ENCODE data around the gene ARHGAP40. TPM values are rescaled to one million over a fixed set of nuclear protein-coding genes. Genes with fewer than 3 reads are reported as not detected.

The ARHGAP40 gene
- total RNA-seq, 2 experiments from 2014 or later = not detected

DNA sequence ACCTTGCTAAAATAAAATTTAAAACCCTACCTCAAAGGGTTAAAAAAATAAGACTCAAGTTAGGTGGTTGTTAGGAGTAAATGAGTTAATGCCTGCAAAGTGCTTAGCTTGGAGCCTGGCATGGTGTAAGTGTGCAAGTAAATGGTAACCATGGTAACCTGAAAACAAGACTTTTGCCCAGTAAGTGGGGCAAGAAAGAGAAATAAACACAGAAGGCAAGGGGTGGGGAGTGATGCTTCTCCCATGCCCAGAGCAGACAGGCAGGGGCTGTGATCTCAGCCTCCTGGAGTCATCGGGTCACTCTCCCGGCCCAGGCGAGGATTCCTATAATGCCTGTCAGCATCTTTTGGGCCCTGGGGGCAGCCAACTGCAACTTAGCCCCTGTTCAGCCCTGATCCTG, 63.5 kb downstream of the ARHGAP40 start:
- Histone ChIP-seq H3K4me1 (ENCODE audit: insufficient read depth, low read length) (no peaks in the 10 kb centered on the region), H3K9me3 (ENCODE audit: control insufficient read depth in 1 of 2, insufficient read depth in 1 of 2, low read length in 2 of 2) (peaks cover 6 to 10% of the 10 kb centered on the region in 2 experiments), H3K27me3 (ENCODE audit: control insufficient read depth in 1 of 2, insufficient read depth in 2 of 2, low read length in 2 of 2) (peaks cover 33 to 49% of the 10 kb centered on the region in 2 experiments), H3K27ac (ENCODE audit: low read depth in 1 of 2, low read length in 2 of 2) (no peak overlapping the region), H3K4me3 (ENCODE audit: low read length) (no peak overlapping the region), H3K36me3 (ENCODE audit: insufficient read depth, low read length) (no peaks in the 10 kb centered on the region)
- Mint-ChIP-seq H3K4me3 (no peak overlapping the region), H3K36me3 (ENCODE audit: low read depth) (no peaks in the 10 kb centered on the region), H3K9me3 (no peaks in the 10 kb centered on the region), H3K4me1 (ENCODE audit: low read depth) (no peaks in the 10 kb centered on the region), H3K27me3 (peaks cover 69% of the 10 kb centered on the region), H3K27ac (no peak overlapping the region)
- CTCF ChIA-PET = no interaction called here
- DNase-seq (no peak), ATAC-seq (ENCODE audit: poor library complexity) (no peak)
- intact Hi-C loops (cut with DNase I, micrococcal nuclease) = no loop called here
- TF ChIP-seq, protein P1, sequence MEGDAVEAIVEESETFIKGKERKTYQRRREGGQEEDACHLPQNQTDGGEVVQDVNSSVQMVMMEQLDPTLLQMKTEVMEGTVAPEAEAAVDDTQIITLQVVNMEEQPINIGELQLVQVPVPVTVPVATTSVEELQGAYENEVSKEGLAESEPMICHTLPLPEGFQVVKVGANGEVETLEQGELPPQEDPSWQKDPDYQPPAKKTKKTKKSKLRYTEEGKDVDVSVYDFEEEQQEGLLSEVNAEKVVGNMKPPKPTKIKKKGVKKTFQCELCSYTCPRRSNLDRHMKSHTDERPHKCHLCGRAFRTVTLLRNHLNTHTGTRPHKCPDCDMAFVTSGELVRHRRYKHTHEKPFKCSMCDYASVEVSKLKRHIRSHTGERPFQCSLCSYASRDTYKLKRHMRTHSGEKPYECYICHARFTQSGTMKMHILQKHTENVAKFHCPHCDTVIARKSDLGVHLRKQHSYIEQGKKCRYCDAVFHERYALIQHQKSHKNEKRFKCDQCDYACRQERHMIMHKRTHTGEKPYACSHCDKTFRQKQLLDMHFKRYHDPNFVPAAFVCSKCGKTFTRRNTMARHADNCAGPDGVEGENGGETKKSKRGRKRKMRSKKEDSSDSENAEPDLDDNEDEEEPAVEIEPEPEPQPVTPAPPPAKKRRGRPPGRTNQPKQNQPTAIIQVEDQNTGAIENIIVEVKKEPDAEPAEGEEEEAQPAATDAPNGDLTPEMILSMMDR (IDR thresholded peaks at IDR 0.05) = no peak
- POLR2A ChIA-PET = no interaction called here

GRCh38 chr20:38665506-38666285, 64.1 kb downstream of the ARHGAP40 start:
- POLR2A ChIA-PET = no interaction called here

GRCh38 chr20:38667417-38667956, 65.9 kb downstream of the ARHGAP40 start:
- no peak overlapping the region for H3K4me3 Mint-ChIP-seq
- ATAC-seq (ENCODE audit: poor library complexity) (no peak), DNase-seq (no peak)
- Histone ChIP-seq H3K27ac (ENCODE audit: low read depth in 1 of 2, low read length in 2 of 2) (no peak overlapping the region), H3K27me3 (ENCODE audit: control insufficient read depth in 1 of 2, insufficient read depth in 2 of 2, low read length in 2 of 2) (peaks cover 45 to 66% of the 10 kb centered on the region in 2 experiments), H3K4me3 (ENCODE audit: low read length) (no peak overlapping the region), H3K9me3 (ENCODE audit: control insufficient read depth in 1 of 2, insufficient read depth in 1 of 2, low read length in 2 of 2) (peaks cover 6 to 10% of the 10 kb centered on the region in 2 experiments), H3K4me1 (ENCODE audit: insufficient read depth, low read length) (no peaks in the 10 kb centered on the region), H3K36me3 (ENCODE audit: insufficient read depth, low read length) (no peaks in the 10 kb centered on the region)
- H3K27me3 Mint-ChIP-seq = peaks cover 76% of the 10 kb centered on the region
- ChIA-PET CTCF (interaction anchor here (1.0 kb wide), 1 partner anchor 9 kb away, joined by 3 read pairs; no protein-coding TSS in a partner anchor), POLR2A (no interaction called here)
- no peaks in the 10 kb centered on the region for H3K36me3 Mint-ChIP-seq (ENCODE audit: low read depth)
- intact Hi-C loops (cut with DNase I, micrococcal nuclease) = no loop called here
- no peaks in the 10 kb centered on the region for H3K4me1 Mint-ChIP-seq (ENCODE audit: low read depth)
- no peaks in the 10 kb centered on the region for H3K9me3 Mint-ChIP-seq
- H3K27ac Mint-ChIP-seq = no peak overlapping the region
- TF ChIP-seq, protein P1 (IDR thresholded peaks at IDR 0.05) = no peak

More at GRCh38 chr20:38665506-38666285, 64.1 kb downstream of the ARHGAP40 start:
- TF ChIP-seq, protein P1 (IDR thresholded peaks at IDR 0.05) = no peak
- CTCF ChIA-PET = interaction anchor here (0.5 kb wide), 1 partner anchor 328 kb away, joined by 3 read pairs; no protein-coding TSS in a partner anchor
- Mint-ChIP-seq H3K4me3 (no peak overlapping the region), H3K4me1 (ENCODE audit: low read depth) (no peaks in the 10 kb centered on the region), H3K36me3 (ENCODE audit: low read depth) (no peaks in the 10 kb centered on the region), H3K9me3 (no peaks in the 10 kb centered on the region), H3K27ac (no peak overlapping the region), H3K27me3 (peaks cover 67% of the 10 kb centered on the region)
- H3K27me3 ChIP-seq (ENCODE audit: control insufficient read depth in 1 of 2, insufficient read depth in 2 of 2, low read length in 2 of 2) = peaks cover 33 to 49% of the 10 kb centered on the region in 2 experiments
- no peaks in the 10 kb centered on the region for H3K36me3 ChIP-seq (ENCODE audit: insufficient read depth, low read length)
- H3K4me1 ChIP-seq (ENCODE audit: insufficient read depth, low read length) = no peaks in the 10 kb centered on the region
- H3K4me3 ChIP-seq (ENCODE audit: low read length) = no peak overlapping the region
- H3K9me3 ChIP-seq (ENCODE audit: control insufficient read depth in 1 of 2, insufficient read depth in 1 of 2, low read length in 2 of 2) = peaks cover 6 to 10% of the 10 kb centered on the region in 2 experiments
- DNase-seq (no peak), ATAC-seq (ENCODE audit: poor library complexity) (no peak)
- intact Hi-C loops (cut with DNase I, micrococcal nuclease) = no loop called here
- no peak overlapping the region for H3K27ac ChIP-seq (ENCODE audit: low read depth in 1 of 2, low read length in 2 of 2)

All from CD4-positive, alpha-beta T cell (primary cell).